DMS153 (cell line): ENCODE data around the gene SURF2.

Source experiments
- DNase-seq: peaks from one replicate; lab custom pipeline; 2025; lab: John Stamatoyannopoulos, UW

Gene SURF2

DNA sequence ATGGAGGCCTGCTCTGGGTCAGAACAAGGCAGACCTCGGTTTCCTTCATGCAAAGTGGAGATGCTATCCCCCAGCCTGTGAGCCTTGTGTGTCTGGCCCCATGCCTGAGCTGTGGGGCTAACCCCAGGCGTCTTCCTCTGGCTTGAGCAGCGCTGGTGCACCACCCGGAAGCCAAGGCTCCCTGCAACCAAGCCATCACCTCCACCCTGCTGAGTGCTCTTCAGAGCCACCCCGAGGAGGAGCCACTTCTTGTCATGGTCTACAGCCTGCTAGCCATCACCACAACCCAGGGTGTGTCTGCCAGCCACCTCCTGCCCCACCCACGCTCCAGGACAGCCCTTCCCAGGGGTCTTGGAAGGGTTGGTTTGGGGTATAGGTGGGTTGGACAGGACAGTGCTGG lies 45.2 kb downstream of the SURF2 start:
- no peak for DNase-seq

DNA sequence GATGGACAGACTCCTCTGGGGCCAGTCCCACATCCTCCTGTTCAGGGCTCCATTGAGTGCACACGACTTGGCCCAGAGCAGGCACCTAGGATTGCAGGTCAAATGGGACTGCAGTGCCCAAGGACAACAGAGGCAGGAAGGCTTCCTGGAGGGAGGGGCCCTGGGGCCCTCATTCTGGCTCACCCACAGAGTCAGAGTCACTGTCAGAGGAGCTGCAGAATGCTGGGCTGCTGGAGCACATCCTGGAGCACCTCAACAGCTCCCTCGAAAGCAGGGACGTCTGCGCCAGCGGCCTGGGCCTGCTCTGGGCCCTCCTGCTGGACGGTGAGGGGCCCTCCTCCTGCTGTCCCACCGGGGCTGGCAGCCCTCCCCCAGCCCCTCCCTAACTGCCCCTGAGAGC lies 46.3 kb downstream of the SURF2 start:
- DNase-seq: no peak

DNA sequence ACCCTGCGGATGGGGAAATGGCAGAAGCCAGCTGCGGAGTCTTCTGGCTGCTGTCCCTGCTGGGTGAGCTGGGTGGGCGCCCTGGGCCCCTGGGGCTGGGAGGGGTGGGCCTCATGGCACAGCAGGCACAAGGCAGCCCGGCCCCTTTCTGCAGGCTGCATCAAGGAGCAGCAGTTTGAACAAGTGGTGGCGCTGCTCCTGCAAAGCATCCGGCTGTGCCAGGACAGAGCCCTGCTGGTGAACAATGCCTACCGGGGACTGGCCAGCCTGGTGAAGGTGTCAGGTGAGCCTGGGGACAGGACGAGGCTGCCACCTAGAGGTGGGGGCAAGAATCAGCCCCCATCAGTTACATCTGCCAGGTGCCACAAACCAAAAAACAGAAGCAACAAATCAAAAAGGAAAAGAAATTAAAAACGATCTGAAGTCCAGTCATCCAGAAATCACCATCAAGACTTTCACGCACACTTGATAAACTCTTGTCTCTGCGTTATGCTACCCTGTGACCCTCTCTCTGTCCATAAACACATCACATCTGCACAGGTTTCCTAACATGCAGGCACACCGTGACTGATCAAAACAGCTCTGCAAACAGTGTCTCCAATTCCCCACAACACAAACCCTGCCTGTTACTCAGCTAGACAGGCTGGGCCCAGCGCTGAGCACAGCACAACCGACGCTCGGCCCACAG lies 47.6 kb downstream of the SURF2 start:
- DNase-seq: peak; percentile 78

DNA sequence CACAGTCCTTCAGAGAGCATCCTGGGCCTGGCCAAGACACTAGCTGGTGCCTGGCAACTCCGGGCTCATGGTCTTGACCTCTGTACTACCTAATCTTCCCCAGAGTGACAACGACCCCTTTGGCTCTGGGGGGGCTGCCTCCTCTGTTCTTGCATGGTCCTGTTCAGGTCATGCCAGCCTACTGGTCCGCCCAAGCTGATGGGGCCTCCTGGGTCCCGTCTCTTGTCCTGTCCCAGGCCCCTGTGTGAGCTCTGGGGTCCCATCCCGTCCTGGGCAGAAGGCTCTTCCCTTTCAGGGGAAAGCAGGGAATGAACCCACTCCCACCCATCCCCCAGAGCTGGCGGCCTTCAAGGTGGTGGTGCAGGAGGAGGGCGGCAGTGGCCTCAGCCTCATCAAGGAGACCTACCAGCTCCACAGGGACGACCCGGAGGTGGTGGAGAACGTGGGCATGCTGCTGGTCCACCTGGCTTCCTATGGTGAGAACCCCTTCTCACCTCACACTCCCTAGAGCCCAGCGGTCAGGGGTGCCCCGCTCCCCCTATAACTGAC lies 48.2 kb downstream of the SURF2 start:
- DNase-seq: no peak

DNA sequence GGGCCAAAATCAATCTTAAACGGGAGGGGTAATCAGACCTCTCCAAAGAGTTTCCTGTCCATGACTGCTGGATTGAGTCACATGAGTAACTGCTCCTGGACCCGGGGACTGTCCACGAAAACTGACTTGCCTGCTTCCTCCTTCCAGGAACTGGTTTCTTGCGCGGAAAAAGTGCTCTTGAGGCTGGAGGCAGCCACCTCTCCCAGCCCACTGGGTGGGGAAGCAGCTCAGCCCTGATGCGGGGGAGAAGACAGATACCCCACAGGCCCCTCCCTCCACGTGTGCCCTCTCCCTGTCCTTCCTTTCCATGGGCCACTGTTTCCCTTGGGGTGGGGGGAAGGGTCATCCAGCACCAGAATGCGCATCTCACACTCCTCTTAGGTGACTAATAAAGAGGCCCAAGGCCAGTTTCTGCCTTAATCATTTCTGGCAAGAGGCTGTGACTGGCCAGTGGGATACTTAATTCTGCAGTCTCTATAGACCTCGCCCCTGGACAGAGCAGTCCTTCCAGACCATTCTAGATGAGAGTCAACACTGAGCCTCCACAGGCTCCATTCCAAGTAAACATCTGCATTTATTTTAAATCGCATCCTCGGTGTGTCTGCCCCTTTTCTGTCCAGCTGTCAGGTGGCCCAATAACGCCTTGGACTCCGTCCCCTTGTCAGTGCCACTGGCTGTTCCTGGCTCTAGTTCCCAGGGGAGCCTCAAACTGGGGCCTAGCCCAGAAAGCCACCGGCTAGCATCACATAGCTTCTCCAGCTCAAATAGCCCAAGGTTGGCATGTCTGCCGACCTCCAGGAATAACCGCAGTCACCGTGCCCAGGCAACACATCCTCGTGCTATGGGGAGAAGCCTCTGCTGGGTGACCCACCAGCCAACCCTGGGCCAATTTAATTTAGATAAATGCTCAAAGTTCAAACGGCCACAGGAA lies 49.4 kb downstream of the SURF2 start:
- no peak for DNase-seq

DNA sequence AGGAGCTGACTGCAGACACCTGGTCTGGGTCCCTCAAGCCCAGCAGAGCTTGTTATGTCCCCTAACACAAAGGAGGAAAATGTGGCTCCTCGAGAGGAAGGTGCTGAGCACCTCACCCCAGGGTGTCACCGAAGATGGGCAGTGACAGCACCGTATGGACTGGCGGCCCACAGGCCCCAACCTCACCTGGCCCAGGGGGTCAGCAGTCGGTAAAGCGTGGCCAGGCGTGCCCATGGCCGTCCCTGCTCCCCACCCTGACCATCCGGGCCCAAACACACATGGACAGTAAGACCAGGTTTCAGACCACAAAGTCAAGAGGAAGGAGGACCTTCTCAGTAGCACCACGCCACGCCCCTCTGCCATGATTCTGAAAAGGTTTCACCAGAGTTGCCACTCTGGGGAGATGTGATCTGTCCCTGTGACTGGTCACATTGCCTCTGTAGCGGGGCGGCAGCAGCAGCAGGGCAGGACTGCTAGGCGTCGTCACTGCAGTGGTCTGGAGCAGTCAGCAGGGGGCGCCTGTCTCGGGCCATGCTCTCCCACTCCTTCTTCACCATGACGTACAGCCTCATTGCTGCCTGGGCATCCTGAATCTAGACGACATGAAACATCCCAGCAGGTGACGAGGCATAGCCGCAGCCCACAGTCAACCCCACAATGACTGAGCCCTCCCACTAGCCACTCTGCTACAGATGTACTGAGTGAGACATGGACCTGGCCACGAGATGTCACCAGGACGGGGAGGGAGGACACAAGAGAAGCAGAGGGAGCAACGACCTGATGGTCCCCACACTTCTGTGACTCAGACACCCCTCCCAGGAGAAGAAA lies 50.3 kb downstream of the SURF2 start:
- DNase-seq: peak; percentile 51

DNA sequence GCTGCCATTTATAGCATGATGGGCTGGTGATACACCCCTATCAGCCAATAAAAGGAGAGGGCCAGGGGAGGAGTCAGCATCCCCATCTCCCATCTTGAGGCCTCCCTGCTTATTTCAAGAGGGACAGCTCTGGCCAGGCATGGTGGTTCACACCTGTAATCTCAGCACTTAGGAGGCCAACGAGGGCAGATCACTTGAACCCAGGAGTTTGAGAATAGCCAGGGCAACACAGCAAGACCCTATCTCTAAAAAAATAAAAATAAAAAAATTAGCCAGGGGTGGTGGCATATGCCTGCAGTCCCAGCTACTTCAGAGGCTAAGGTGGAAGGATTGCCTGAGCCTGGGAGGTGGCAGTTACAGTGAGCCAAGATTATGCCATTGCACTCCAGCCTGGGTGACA lies 51.7 kb downstream of the SURF2 start:
- DNase-seq: no peak
